Activated naive CD4-positive, alpha-beta T cell treated with anti-CD3 and anti-CD28 coated beads, Interleukin-2, amount 50 U/mL, for 24 hours (primary cell): ENCODE results near the gene RHBDL3.
A peak's percentile ranks its signal among the peaks of the same experiment; 100 is the strongest.

Source experiments
- H3K27ac Mint-ChIP-seq: one replicate; pipeline ENCODE4 v1.8.0; 2021; ENCODE audit warnings: mild to moderate bottlenecking, mixed read lengths
- H3K27me3 Mint-ChIP-seq: one replicate; pipeline ENCODE4 v1.8.0; 2021; ENCODE audit warnings: mixed read lengths
- H3K36me3 Mint-ChIP-seq: one replicate; pipeline ENCODE4 v1.8.0; 2021; ENCODE audit warnings: mixed read lengths
- H3K4me1 Mint-ChIP-seq: one replicate; pipeline ENCODE4 v1.8.0; 2021; ENCODE audit warnings: mixed read lengths
- H3K4me3 Mint-ChIP-seq: one replicate; pipeline ENCODE4 v1.8.0; 2021; ENCODE audit warnings: mild to moderate bottlenecking, mixed read lengths
- H3K9me3 Mint-ChIP-seq: one replicate; pipeline ENCODE4 v1.8.0; 2021; ENCODE audit warnings: mixed read lengths

Gene RHBDL3

GRCh38 chr17:32265192-32265923 lies at the start of gene RHBDL3:
Gene RHBDL3 (plus strand): TSS chr17:32265832. CDS start chr17:32266190, 358 bp downstream.
- H3K27ac Mint-ChIP-seq: no peak within 1 kb of the TSS
- peaks cover 17% of the 10 kb centered on the region for H3K4me1 Mint-ChIP-seq
- H3K4me3 Mint-ChIP-seq: peak within 1 kb of the TSS; percentile 79
- H3K27me3 Mint-ChIP-seq: peaks cover 37% of the 10 kb centered on the region
- H3K36me3 Mint-ChIP-seq: no peaks in the 10 kb centered on the region
- no peaks in the 10 kb centered on the region for H3K9me3 Mint-ChIP-seq

- no peaks in the 10 kb centered on the region for H3K27me3 Mint-ChIP-seq
- H3K9me3 Mint-ChIP-seq: no peaks in the 10 kb centered on the region
- H3K36me3 Mint-ChIP-seq: peaks cover 9% of the 10 kb centered on the region
- H3K4me1 Mint-ChIP-seq: peaks cover 20% of the 10 kb centered on the region
- H3K27ac Mint-ChIP-seq: no peak overlapping the region
- H3K4me3 Mint-ChIP-seq: no peak overlapping the region
Measured at GRCh38 chr17:32222621-32223020, 43.0 kb upstream of the RHBDL3 start.

GRCh38 chr17:32223703-32224102 lies 41.9 kb upstream of the RHBDL3 start:
- Mint-ChIP-seq H3K4me3 (no peak overlapping the region), H3K27me3 (no peaks in the 10 kb centered on the region), H3K4me1 (peaks cover 19% of the 10 kb centered on the region), H3K27ac (peak overlapping the region; percentile 62), H3K9me3 (no peaks in the 10 kb centered on the region), H3K36me3 (peaks cover 9% of the 10 kb centered on the region)

- peaks cover 7% of the 10 kb centered on the region for H3K4me1 Mint-ChIP-seq
- H3K27me3 Mint-ChIP-seq: no peaks in the 10 kb centered on the region
- no peak overlapping the region for H3K4me3 Mint-ChIP-seq
- peaks cover 4% of the 10 kb centered on the region for H3K36me3 Mint-ChIP-seq
- H3K27ac Mint-ChIP-seq: no peak overlapping the region
- H3K9me3 Mint-ChIP-seq: no peaks in the 10 kb centered on the region
Measured at GRCh38 chr17:32226886-32227285, 38.7 kb upstream of the RHBDL3 start.

- no peaks in the 10 kb centered on the region for H3K27me3 Mint-ChIP-seq
- H3K36me3 Mint-ChIP-seq: peaks cover 4% of the 10 kb centered on the region
- no peak overlapping the region for H3K4me3 Mint-ChIP-seq
Measured at GRCh38 chr17:32227910-32228309, 37.7 kb upstream of the RHBDL3 start.

GRCh38 chr17:32235588-32235987 lies 30.0 kb upstream of the RHBDL3 start:
- Mint-ChIP-seq H3K9me3 (no peaks in the 10 kb centered on the region), H3K27me3 (no peaks in the 10 kb centered on the region), H3K4me3 (no peak overlapping the region), H3K36me3 (no peaks in the 10 kb centered on the region), H3K27ac (no peak overlapping the region), H3K4me1 (peaks cover 12% of the 10 kb centered on the region)

More at GRCh38 chr17:32227910-32228309, 37.7 kb upstream of the RHBDL3 start:
- H3K9me3 Mint-ChIP-seq: no peaks in the 10 kb centered on the region
- H3K27ac Mint-ChIP-seq: no peak overlapping the region
- peaks cover 13% of the 10 kb centered on the region for H3K4me1 Mint-ChIP-seq

- Mint-ChIP-seq H3K27me3 (no peaks in the 10 kb centered on the region), H3K36me3 (peaks cover 2% of the 10 kb centered on the region), H3K27ac (no peak overlapping the region), H3K9me3 (no peaks in the 10 kb centered on the region), H3K4me1 (no peaks in the 10 kb centered on the region), H3K4me3 (no peak overlapping the region)
Measured at GRCh38 chr17:32239456-32239855, 26.2 kb upstream of the RHBDL3 start.

- Mint-ChIP-seq H3K9me3 (no peaks in the 10 kb centered on the region), H3K27me3 (no peaks in the 10 kb centered on the region), H3K27ac (no peak overlapping the region), H3K36me3 (peaks cover 2% of the 10 kb centered on the region), H3K4me1 (no peaks in the 10 kb centered on the region), H3K4me3 (no peak overlapping the region)
Measured at GRCh38 chr17:32240750-32241149, 24.9 kb upstream of the RHBDL3 start.

GRCh38 chr17:32241640-32242039 lies 24.0 kb upstream of the RHBDL3 start:
- H3K27ac Mint-ChIP-seq: no peak overlapping the region
- no peaks in the 10 kb centered on the region for H3K9me3 Mint-ChIP-seq
- no peaks in the 10 kb centered on the region for H3K27me3 Mint-ChIP-seq
- no peak overlapping the region for H3K4me3 Mint-ChIP-seq
- H3K36me3 Mint-ChIP-seq: peaks cover 2% of the 10 kb centered on the region
- no peaks in the 10 kb centered on the region for H3K4me1 Mint-ChIP-seq

GRCh38 chr17:32249475-32249874 lies 16.2 kb upstream of the RHBDL3 start:
- Mint-ChIP-seq H3K9me3 (no peaks in the 10 kb centered on the region), H3K36me3 (no peaks in the 10 kb centered on the region), H3K27ac (no peak overlapping the region), H3K4me3 (no peak overlapping the region), H3K27me3 (no peaks in the 10 kb centered on the region), H3K4me1 (no peaks in the 10 kb centered on the region)

- no peaks in the 10 kb centered on the region for H3K27me3 Mint-ChIP-seq
- H3K36me3 Mint-ChIP-seq: no peaks in the 10 kb centered on the region
- H3K4me3 Mint-ChIP-seq: no peak overlapping the region
- no peaks in the 10 kb centered on the region for H3K4me1 Mint-ChIP-seq
- H3K9me3 Mint-ChIP-seq: no peaks in the 10 kb centered on the region
- H3K27ac Mint-ChIP-seq: no peak overlapping the region
Measured at GRCh38 chr17:32253117-32253611, 12.5 kb upstream of the RHBDL3 start.

- H3K4me3 Mint-ChIP-seq: no peak overlapping the region
- H3K9me3 Mint-ChIP-seq: no peaks in the 10 kb centered on the region
- H3K4me1 Mint-ChIP-seq: no peaks in the 10 kb centered on the region
- no peak overlapping the region for H3K27ac Mint-ChIP-seq
- no peaks in the 10 kb centered on the region for H3K36me3 Mint-ChIP-seq
- peaks cover 6% of the 10 kb centered on the region for H3K27me3 Mint-ChIP-seq
Measured at GRCh38 chr17:32256012-32256700, 9.5 kb upstream of the RHBDL3 start.

- Mint-ChIP-seq H3K27me3 (peaks cover 6% of the 10 kb centered on the region), H3K4me1 (no peaks in the 10 kb centered on the region), H3K36me3 (no peaks in the 10 kb centered on the region), H3K9me3 (no peaks in the 10 kb centered on the region), H3K4me3 (no peak overlapping the region), H3K27ac (no peak overlapping the region)
Measured at GRCh38 chr17:32256701-32257019, 9.0 kb upstream of the RHBDL3 start.

GRCh38 chr17:32258383-32259140 lies 7.1 kb upstream of the RHBDL3 start:
- H3K27me3 Mint-ChIP-seq: peaks cover 12% of the 10 kb centered on the region
- no peaks in the 10 kb centered on the region for H3K36me3 Mint-ChIP-seq
- no peaks in the 10 kb centered on the region for H3K4me1 Mint-ChIP-seq
- no peaks in the 10 kb centered on the region for H3K9me3 Mint-ChIP-seq
- H3K4me3 Mint-ChIP-seq: no peak overlapping the region
- H3K27ac Mint-ChIP-seq: no peak overlapping the region

GRCh38 chr17:32259586-32259985 lies 6.0 kb upstream of the RHBDL3 start:
- H3K4me3 Mint-ChIP-seq: no peak overlapping the region
- no peaks in the 10 kb centered on the region for H3K9me3 Mint-ChIP-seq
- no peaks in the 10 kb centered on the region for H3K4me1 Mint-ChIP-seq
- no peak overlapping the region for H3K27ac Mint-ChIP-seq
- peaks cover 22% of the 10 kb centered on the region for H3K27me3 Mint-ChIP-seq
- H3K36me3 Mint-ChIP-seq: no peaks in the 10 kb centered on the region

GRCh38 chr17:32261417-32261736 lies 4.3 kb upstream of the RHBDL3 start:
- Mint-ChIP-seq H3K27ac (no peak overlapping the region), H3K27me3 (peaks cover 24% of the 10 kb centered on the region), H3K9me3 (no peaks in the 10 kb centered on the region), H3K4me1 (peaks cover 3% of the 10 kb centered on the region), H3K4me3 (no peak overlapping the region), H3K36me3 (no peaks in the 10 kb centered on the region)
